ENCODE data around the gene SPAAR.
A peak's percentile ranks its signal among the peaks of the same experiment; 100 is the strongest.

The SPAAR gene

GRCh38 chr9:35909274-35909673, at the start of gene SPAAR:
SPAAR (plus strand) TSS chr9:35909490; CDS start chr9:35910464, 974 bp downstream.
- Histone ChIP-seq H3K4me3 (ENCODE audit: low read length) (peak within 1 kb of the TSS; percentile 4), H3K27me3 (ENCODE audit: control insufficient read depth, insufficient read depth, low read length) (no peaks in the 10 kb centered on the region), H3K27ac (ENCODE audit: low read depth, low read length) (peak within 1 kb of the TSS; percentile 92), H3K9ac (ENCODE audit: low read length) (no peak within 1 kb of the TSS), H3K4me1 (ENCODE audit: control insufficient read depth, insufficient read depth, low read length) (peaks cover 42% of the 10 kb centered on the region), H3K36me3 (ENCODE audit: control insufficient read depth, insufficient read depth, low read length) (no peaks in the 10 kb centered on the region)

GRCh38 chr9:35859990-35860339, 49.3 kb upstream of the SPAAR start:
- Histone ChIP-seq H3K27me3 (ENCODE audit: control insufficient read depth, insufficient read depth, low read length) (no peaks in the 10 kb centered on the region), H3K27ac (ENCODE audit: low read depth, low read length) (no peak overlapping the region), H3K4me3 (ENCODE audit: low read length) (no peak overlapping the region), H3K9ac (ENCODE audit: low read length) (no peak overlapping the region), H3K4me1 (ENCODE audit: control insufficient read depth, insufficient read depth, low read length) (no peaks in the 10 kb centered on the region), H3K36me3 (ENCODE audit: control insufficient read depth, insufficient read depth, low read length) (no peaks in the 10 kb centered on the region)

- H3K9ac ChIP-seq (ENCODE audit: low read length) = no peak overlapping the region
- H3K4me1 ChIP-seq (ENCODE audit: control insufficient read depth, insufficient read depth, low read length) = no peaks in the 10 kb centered on the region
- peaks cover 2% of the 10 kb centered on the region for H3K27me3 ChIP-seq (ENCODE audit: control insufficient read depth, insufficient read depth, low read length)
- no peaks in the 10 kb centered on the region for H3K36me3 ChIP-seq (ENCODE audit: control insufficient read depth, insufficient read depth, low read length)
- no peak overlapping the region for H3K27ac ChIP-seq (ENCODE audit: low read depth, low read length)
- H3K4me3 ChIP-seq (ENCODE audit: low read length) = no peak overlapping the region
These were observed 48.0 kb upstream of the SPAAR start for GRCh38 chr9:35861161-35861897.

- no peak overlapping the region for H3K4me3 ChIP-seq (ENCODE audit: low read length)
- peaks cover 2% of the 10 kb centered on the region for H3K27me3 ChIP-seq (ENCODE audit: control insufficient read depth, insufficient read depth, low read length)
- H3K4me1 ChIP-seq (ENCODE audit: control insufficient read depth, insufficient read depth, low read length) = no peaks in the 10 kb centered on the region
- no peak overlapping the region for H3K9ac ChIP-seq (ENCODE audit: low read length)
- H3K36me3 ChIP-seq (ENCODE audit: control insufficient read depth, insufficient read depth, low read length) = no peaks in the 10 kb centered on the region
- no peak overlapping the region for H3K27ac ChIP-seq (ENCODE audit: low read depth, low read length)
These were observed 47.0 kb upstream of the SPAAR start for GRCh38 chr9:35862328-35862727.

- Histone ChIP-seq H3K27me3 (ENCODE audit: control insufficient read depth, insufficient read depth, low read length) (peaks cover 2% of the 10 kb centered on the region), H3K4me1 (ENCODE audit: control insufficient read depth, insufficient read depth, low read length) (no peaks in the 10 kb centered on the region), H3K27ac (ENCODE audit: low read depth, low read length) (no peak overlapping the region), H3K4me3 (ENCODE audit: low read length) (no peak overlapping the region), H3K36me3 (ENCODE audit: control insufficient read depth, insufficient read depth, low read length) (no peaks in the 10 kb centered on the region), H3K9ac (ENCODE audit: low read length) (no peak overlapping the region)
These were observed 45.7 kb upstream of the SPAAR start for GRCh38 chr9:35863583-35863982.

- no peaks in the 10 kb centered on the region for H3K36me3 ChIP-seq (ENCODE audit: control insufficient read depth, insufficient read depth, low read length)
- no peak overlapping the region for H3K9ac ChIP-seq (ENCODE audit: low read length)
- H3K4me1 ChIP-seq (ENCODE audit: control insufficient read depth, insufficient read depth, low read length) = no peaks in the 10 kb centered on the region
- H3K4me3 ChIP-seq (ENCODE audit: low read length) = no peak overlapping the region
- no peak overlapping the region for H3K27ac ChIP-seq (ENCODE audit: low read depth, low read length)
- peaks cover 2% of the 10 kb centered on the region for H3K27me3 ChIP-seq (ENCODE audit: control insufficient read depth, insufficient read depth, low read length)
These were observed 44.5 kb upstream of the SPAAR start for GRCh38 chr9:35864695-35865255.

- no peak overlapping the region for H3K9ac ChIP-seq (ENCODE audit: low read length)
- no peaks in the 10 kb centered on the region for H3K4me1 ChIP-seq (ENCODE audit: control insufficient read depth, insufficient read depth, low read length)
- H3K27ac ChIP-seq (ENCODE audit: low read depth, low read length) = no peak overlapping the region
- H3K36me3 ChIP-seq (ENCODE audit: control insufficient read depth, insufficient read depth, low read length) = no peaks in the 10 kb centered on the region
- no peak overlapping the region for H3K4me3 ChIP-seq (ENCODE audit: low read length)
- H3K27me3 ChIP-seq (ENCODE audit: control insufficient read depth, insufficient read depth, low read length) = peaks cover 2% of the 10 kb centered on the region
These were observed 41.8 kb upstream of the SPAAR start for GRCh38 chr9:35867538-35867937.

GRCh38 chr9:35868933-35869332, 40.4 kb upstream of the SPAAR start:
- Histone ChIP-seq H3K4me1 (ENCODE audit: control insufficient read depth, insufficient read depth, low read length) (no peaks in the 10 kb centered on the region), H3K36me3 (ENCODE audit: control insufficient read depth, insufficient read depth, low read length) (no peaks in the 10 kb centered on the region), H3K27ac (ENCODE audit: low read depth, low read length) (no peak overlapping the region), H3K4me3 (ENCODE audit: low read length) (no peak overlapping the region), H3K9ac (ENCODE audit: low read length) (no peak overlapping the region), H3K27me3 (ENCODE audit: control insufficient read depth, insufficient read depth, low read length) (peaks cover 2% of the 10 kb centered on the region)

- Histone ChIP-seq H3K27ac (ENCODE audit: low read depth, low read length) (no peak overlapping the region), H3K36me3 (ENCODE audit: control insufficient read depth, insufficient read depth, low read length) (no peaks in the 10 kb centered on the region), H3K9ac (ENCODE audit: low read length) (no peak overlapping the region), H3K27me3 (ENCODE audit: control insufficient read depth, insufficient read depth, low read length) (peaks cover 2% of the 10 kb centered on the region), H3K4me1 (ENCODE audit: control insufficient read depth, insufficient read depth, low read length) (no peaks in the 10 kb centered on the region), H3K4me3 (ENCODE audit: low read length) (no peak overlapping the region)
These were observed 39.6 kb upstream of the SPAAR start for GRCh38 chr9:35869621-35870216.

- no peaks in the 10 kb centered on the region for H3K4me1 ChIP-seq (ENCODE audit: control insufficient read depth, insufficient read depth, low read length)
- peaks cover 2% of the 10 kb centered on the region for H3K27me3 ChIP-seq (ENCODE audit: control insufficient read depth, insufficient read depth, low read length)
- H3K9ac ChIP-seq (ENCODE audit: low read length) = no peak within 1 kb of the TSS
- no peaks in the 10 kb centered on the region for H3K36me3 ChIP-seq (ENCODE audit: control insufficient read depth, insufficient read depth, low read length)
- H3K4me3 ChIP-seq (ENCODE audit: low read length) = no peak within 1 kb of the TSS
- H3K27ac ChIP-seq (ENCODE audit: low read depth, low read length) = no peak within 1 kb of the TSS
These were observed 38.9 kb upstream of the SPAAR start, which contains the start of gene OR13J1 for GRCh38 chr9:35870351-35870923. OR13J1 (minus strand) TSS chr9:35870401; CDS start chr9:35870401, 0 bp downstream.

GRCh38 chr9:35871545-35871944, 37.7 kb upstream of the SPAAR start:
- H3K36me3 ChIP-seq (ENCODE audit: control insufficient read depth, insufficient read depth, low read length) = no peaks in the 10 kb centered on the region
- no peaks in the 10 kb centered on the region for H3K27me3 ChIP-seq (ENCODE audit: control insufficient read depth, insufficient read depth, low read length)
- H3K4me1 ChIP-seq (ENCODE audit: control insufficient read depth, insufficient read depth, low read length) = no peaks in the 10 kb centered on the region
- no peak overlapping the region for H3K27ac ChIP-seq (ENCODE audit: low read depth, low read length)
- H3K4me3 ChIP-seq (ENCODE audit: low read length) = no peak overlapping the region
- H3K9ac ChIP-seq (ENCODE audit: low read length) = no peak overlapping the region

- no peaks in the 10 kb centered on the region for H3K4me1 ChIP-seq (ENCODE audit: control insufficient read depth, insufficient read depth, low read length)
- no peak overlapping the region for H3K27ac ChIP-seq (ENCODE audit: low read depth, low read length)
- H3K27me3 ChIP-seq (ENCODE audit: control insufficient read depth, insufficient read depth, low read length) = no peaks in the 10 kb centered on the region
- no peak overlapping the region for H3K9ac ChIP-seq (ENCODE audit: low read length)
- no peak overlapping the region for H3K4me3 ChIP-seq (ENCODE audit: low read length)
- H3K36me3 ChIP-seq (ENCODE audit: control insufficient read depth, insufficient read depth, low read length) = no peaks in the 10 kb centered on the region
These were observed 36.8 kb upstream of the SPAAR start for GRCh38 chr9:35872505-35872904.
